HG02763 (cell line): ENCODE measurements around the gene PSMB9.
"Not testable (repeated sequence)": the region's sequence is repeated elsewhere in the genome, so short reads cannot be mapped to it uniquely, and the experiment has no call there.

Experiments
- ATAC-seq: cut with Tn5 transposase; IDR thresholded peaks from one replicate; pipeline ENCODE4 v1.9.1; 2021; ENCODE audit warnings: mild to moderate bottlenecking, moderate library complexity; ENCODE audit not compliant: unreplicated experiment

The PSMB9 gene

GRCh38 chr6:32857156-32857891 is 3.3 kb downstream of the PSMB9 start:
- ATAC-seq: no peak

- no peak for ATAC-seq
Observed at GRCh38 chr6:32858194-32858593, 4.2 kb downstream of the PSMB9 start.

DNA sequence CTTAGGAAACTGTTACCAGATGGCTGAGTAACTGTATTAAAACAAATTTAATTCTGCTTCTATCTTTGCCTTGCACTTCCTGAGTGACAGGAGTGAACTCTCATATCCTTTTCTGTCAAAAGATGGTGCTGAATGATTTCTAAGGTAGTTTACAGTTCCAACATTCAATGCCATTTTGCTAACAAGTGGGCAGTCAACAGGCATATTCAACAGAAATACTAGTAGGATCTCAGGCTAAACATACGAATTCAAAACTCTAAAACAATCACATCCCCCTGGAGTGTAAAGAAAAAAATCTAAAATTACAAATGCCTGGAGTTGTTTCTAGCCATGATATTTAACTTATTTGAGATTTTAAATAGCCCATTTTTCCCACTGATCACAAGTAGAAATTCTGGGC is 6.7 kb downstream of the PSMB9 start:
- ATAC-seq: no peak

DNA sequence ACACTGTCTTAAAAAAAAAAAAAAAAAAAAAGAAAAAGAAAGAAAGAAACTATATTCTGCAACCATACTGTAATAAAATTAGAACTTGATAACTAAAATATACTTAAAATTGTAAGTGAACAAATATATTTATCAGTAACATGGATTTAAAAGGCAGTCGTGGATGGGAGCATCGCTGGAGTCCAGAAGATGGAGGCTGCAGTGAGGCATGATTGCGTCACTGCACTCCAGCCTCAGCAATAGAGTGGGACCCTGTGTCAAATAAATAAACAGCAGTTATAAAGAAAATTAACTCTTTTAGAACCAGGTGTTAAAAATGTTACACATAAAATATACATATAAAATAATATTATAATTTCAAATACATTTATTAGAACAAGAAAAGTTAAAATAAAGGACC is 8.7 kb downstream of the PSMB9 start:
- ATAC-seq: no peak

- no peak for ATAC-seq
Observed at GRCh38 chr6:32865724-32866443, 11.9 kb downstream of the PSMB9 start.

GRCh38 chr6:32867022-32867477 is 13.1 kb downstream of the PSMB9 start:
- no peak for ATAC-seq

GRCh38 chr6:32867554-32868256 is 13.7 kb downstream of the PSMB9 start:
- ATAC-seq: no peak

DNA sequence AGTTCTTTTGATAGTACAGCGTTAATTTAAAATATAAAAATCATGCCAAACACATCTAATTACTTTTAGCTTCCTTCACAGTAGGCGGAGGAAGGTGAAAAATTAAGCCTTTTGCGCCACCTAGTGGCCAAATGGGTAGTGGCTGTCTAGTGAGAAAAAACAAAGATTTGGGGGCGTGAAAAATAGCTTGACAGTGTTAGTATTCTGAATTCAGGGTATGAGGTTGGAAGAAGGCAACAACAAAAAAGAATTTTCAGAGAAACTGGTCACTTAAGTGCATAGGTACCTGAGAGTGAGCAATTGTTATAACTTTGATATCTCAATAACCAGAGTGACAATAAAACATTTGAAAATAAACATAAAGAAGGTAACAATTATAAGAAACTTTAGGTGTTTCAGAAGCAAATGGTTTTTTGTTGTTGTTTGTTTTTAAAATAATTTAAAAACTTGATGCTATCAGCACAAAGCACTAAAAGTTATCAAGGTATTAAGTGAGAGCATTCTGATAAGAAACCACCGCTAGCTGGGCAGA is 14.3 kb downstream of the PSMB9 start:
- ATAC-seq: no peak

- not testable (repeated sequence) for ATAC-seq
Observed at GRCh38 chr6:32873947-32874346, 20.0 kb downstream of the PSMB9 start.

- ATAC-seq: no peak
Observed at GRCh38 chr6:32876603-32877002, 22.6 kb downstream of the PSMB9 start.

DNA sequence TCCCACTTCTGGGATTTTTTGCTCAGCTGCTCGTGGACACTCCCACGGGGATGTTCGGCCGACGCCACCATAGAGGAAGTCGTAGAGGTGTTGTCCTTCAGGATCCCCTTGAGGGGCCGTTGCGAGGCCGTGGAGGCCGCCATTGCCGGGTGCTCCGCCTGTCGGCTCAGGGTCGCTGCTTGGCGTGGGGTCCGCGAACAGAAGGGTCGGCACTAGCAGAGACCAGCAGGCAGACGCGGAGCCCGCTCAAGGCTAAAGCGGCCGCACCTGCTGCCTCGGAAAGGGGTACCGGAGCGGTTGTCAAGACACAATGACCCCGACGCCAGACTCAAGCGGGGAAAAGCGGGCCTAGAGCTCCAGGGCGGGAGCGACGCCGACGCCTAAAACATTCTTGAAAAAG is 25.7 kb downstream of the PSMB9 start:
- ATAC-seq: no peak

- ATAC-seq: not testable (repeated sequence)
Observed at GRCh38 chr6:32880962-32881361, 27.0 kb downstream of the PSMB9 start.

DNA sequence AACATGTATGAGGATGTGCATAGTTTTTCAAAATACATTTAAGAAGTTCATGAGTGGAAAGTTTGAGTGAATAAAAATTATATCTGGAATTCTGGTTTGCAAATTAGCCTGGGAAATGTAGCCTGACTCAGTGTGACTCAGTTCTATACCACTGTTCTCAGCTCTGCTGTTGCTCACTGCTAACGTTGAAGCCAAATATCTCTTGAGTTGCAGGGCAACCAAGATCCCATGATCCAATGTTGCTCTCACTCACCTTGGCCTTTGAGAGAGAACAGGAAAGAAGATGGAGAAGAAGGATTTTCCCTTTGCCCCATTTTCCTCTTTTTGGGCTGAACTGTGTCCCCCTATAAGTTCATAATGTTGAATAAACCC is 28.9 kb downstream of the PSMB9 start:
- no peak for ATAC-seq

GRCh38 chr6:32883789-32884188 is 29.8 kb downstream of the PSMB9 start:
- no peak for ATAC-seq

DNA sequence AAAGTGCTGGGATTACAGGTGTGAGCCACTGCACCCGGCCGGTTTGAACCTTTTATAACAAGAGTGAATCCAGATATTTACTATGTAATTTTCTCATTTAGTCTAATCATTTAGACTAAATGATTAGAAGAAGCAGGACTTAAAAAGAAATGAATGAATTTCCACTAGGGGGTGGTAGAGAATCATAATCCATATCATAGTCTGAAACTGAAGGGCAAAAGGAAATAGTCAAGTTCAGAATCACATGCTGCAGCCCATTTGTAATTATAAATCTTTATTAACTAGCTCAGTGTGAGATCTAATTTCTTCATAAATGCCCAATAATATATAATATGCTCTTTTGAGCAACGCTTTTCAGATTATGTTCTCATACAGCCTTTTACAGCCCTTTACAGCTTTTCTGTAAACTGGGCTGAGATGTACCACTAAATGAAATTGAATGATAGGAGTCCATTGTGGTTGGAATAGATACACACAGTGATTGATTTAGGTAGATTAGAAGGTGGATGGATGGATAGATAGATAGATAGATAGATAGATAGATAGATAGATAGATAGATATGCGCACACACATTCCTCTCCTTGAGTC is 31.8 kb downstream of the PSMB9 start:
- ATAC-seq: no peak

DNA sequence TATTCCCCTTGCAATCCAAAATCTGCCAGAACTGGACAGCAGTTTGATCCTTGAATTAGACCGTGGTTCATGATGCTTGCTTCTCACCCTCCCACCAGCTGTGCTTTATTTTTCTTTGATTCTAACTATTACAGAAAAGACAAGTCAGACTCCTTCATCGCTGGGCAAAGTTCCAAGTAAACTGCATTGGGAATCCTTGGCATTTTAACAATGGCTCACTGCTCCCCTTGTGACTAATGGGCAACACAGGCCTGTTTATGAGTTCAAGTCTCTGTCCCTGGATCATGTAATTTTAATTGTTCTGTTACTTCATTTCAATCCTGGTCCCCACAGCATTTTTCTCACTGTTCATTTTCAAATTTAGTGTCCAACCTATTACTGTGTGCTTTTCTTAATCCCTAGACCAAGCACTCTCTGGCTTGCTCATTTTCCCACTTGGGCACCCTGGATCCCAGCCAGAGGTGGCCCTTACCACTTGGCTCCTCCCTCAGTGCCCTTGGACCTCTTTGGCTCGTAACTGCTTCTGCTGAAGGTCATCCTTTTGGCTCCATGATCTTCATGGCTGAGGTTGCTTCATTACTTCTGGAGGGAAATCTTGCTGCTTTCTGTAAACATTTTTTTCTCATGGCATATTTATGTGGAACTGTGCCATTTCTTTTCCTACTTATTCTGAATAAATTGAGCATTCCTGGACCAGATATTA is 32.8 kb downstream of the PSMB9 start:
- ATAC-seq: no peak

DNA sequence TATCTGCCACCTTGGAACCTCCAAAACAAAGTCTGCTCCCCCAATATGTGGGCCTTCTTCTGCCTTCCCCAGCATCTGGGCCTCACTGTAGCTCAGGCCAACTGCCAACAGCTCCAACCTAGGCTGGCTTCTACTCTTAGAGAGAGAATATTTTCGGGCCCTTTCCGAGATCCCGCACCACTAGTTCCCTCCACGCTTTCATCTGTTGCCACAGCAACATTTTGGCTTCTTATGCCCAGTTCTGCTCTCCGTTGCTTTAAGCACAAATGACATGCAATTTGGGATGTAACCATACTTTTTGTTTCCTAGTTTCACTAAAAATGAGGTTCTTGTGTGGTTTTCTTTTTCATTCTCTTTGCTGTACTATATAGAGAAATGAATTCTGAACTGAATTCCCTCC is 33.6 kb downstream of the PSMB9 start:
- no peak for ATAC-seq

DNA sequence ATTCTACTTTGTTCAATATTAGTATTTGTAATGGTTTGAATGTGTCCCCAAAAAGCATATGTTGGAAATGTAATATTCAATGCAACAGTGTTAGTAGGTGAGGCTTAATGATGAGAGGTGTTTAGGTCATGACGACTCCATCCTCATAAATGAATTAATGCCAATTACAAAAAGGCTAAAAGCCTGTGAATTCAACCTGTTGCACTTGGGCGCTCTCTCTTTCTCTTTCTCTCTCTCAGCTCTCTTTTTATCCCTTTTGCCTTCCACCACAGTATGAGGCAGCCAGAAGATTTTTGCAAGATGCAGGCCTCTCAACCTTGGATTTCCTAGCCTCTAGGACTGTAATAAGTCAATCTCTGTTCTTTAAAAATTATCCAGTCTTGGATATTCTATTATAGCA is 34.6 kb downstream of the PSMB9 start:
- no peak for ATAC-seq

DNA sequence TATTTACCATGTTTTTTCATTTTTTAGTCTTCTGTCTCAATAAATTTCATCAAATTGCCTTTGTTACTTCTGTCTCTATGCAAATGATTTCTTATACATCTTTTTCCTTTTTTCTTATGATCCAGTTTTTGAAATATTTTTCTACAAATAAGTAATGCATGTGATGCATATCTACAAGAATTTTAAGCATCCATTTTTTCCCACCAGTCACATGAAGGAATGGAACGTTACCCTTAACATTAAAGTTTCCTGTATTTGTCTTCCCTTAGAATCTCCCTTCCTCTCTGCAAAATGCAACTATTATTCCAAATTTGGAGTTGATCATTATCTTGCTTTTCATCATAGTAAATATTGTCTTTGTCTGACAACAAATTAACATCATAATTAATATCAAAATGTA is 35.5 kb downstream of the PSMB9 start:
- ATAC-seq: no peak

GRCh38 chr6:32890831-32891230 is 36.8 kb downstream of the PSMB9 start:
- no peak for ATAC-seq
